CMK (cell line): ENCODE measurements around the gene NCOR1.
"Not testable (repeated sequence)": the region's sequence is repeated elsewhere in the genome, so short reads cannot be mapped to it uniquely, and the experiment has no call there.

Source experiments
- DNase-seq: peaks from one replicate; pipeline ENCODE4 v3.0.0-alpha.2; 2010; ENCODE audit warnings: low read depth

Gene NCOR1

DNA sequence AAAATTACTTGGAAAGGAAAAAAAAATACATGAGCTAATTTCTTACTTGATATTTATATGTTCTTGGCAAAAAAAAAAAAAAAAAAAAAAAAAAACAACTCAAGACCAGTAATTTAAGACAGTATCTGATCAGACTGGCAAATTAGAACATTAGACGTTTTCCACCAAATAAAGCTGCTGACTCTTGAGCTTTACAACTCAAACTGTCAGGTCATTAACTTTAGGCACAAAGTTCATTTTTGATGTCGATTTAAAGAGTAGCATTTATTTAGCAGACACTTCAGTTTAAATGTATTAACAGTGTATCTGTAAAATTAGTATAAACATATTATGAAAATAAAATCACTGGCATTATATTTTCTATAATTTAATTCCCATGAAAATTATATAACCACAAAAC, 66.7 kb downstream of the NCOR1 start:
- DNase-seq = no peak

DNA sequence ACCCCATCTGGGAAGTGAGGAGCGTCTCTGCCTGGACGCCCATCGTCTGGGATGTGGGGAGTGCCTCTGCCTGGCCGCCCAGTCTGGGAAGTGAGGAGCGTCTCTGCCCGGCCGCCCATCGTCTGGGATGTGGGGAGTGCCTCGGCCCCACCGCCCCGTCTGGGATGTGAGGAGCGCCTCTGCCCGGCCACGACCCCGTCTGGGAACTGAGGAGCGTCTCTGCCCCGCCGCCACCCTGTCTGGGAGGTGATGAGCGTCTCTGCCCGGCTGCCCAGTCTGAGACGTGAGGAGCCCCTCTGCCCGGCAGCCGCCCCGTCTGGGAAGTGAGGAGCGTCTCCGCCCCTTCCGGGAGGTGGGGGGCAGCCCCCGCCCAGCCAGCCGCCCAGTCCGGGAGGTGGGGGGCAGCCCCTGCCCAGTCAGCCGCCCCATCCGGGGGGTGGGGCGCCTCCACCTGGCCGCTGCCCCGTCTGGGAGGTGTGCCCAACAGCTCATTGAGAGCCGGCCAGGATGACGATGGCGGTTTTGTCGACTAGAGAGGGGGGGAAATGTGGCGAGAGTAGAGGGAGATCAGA, 69.9 kb downstream of the NCOR1 start:
- DNase-seq = not testable (repeated sequence)

DNA sequence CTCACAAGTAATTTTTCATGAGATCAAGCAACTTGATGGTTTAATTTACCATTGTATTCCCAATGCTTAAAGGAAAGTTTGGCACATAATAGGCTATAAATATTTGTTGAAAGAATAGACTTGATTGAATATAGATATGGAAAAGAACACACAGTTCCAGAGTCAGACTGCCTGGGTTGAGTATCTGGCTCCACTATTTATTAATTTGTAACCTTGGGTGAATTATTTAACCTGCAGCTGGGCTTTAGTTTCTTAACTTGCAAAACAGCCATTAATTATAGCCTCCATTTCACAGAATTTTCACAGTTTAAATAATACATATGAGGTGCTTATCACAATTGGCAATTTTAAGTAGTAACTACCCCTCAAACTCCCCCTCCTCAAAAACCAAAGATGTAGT, 73.6 kb downstream of the NCOR1 start:
- no peak for DNase-seq

DNA sequence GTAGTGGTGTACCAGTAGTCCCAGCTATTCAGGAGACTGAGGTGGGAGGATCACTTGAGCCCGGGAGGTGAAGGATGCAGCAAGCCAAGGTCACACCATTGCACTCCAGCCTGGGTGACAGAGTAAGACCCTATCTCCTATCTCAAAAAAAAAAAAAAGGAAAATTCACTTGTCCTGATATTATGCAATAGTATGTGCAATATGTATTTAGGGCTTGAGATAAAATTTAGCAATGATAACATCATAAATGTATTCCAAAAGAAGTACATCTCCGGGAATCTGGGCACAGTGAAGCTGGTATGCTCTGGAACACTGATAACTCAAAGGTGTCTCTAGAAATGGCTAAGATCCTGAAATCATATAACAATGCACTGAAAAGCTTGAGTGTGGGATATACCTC, 74.5 kb downstream of the NCOR1 start:
- DNase-seq = no peak

DNA sequence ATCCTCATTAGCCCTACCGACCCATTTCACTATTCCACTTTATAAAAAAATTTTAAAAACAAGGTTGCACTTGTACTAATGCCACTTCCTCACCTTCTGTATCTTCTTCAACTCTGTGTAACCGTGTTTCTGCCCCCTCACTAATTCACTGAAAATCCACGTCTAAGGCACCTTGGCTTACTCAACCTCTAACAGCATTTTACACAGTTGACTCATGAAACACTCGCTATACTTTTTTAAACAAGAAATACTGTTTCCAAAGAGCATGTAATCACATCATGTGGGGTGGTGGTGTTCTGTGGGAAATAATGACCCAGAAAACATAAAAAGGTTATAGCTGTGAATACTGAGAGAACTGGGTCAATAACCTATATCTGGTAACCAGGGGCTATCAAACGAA, 79.9 kb downstream of the NCOR1 start:
- no peak for DNase-seq

DNA sequence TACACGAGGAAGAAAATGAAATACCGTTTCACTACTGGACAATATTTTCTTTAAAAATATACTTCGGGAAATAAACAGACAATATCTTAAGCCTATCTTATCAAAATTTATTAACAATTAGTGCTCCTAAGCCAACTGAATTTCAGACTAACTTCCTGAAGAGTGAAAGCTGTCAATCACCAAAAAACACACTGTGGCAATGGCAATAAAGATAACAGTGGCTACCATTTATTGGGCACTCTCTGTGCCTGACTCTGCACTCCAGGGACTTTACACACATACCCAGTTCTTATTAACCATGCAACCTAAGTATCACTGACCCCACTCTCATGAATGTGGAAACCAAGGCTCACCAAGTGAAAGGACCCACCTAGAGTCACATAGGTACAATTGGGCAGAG, 83.7 kb downstream of the NCOR1 start:
- no peak for DNase-seq

DNA sequence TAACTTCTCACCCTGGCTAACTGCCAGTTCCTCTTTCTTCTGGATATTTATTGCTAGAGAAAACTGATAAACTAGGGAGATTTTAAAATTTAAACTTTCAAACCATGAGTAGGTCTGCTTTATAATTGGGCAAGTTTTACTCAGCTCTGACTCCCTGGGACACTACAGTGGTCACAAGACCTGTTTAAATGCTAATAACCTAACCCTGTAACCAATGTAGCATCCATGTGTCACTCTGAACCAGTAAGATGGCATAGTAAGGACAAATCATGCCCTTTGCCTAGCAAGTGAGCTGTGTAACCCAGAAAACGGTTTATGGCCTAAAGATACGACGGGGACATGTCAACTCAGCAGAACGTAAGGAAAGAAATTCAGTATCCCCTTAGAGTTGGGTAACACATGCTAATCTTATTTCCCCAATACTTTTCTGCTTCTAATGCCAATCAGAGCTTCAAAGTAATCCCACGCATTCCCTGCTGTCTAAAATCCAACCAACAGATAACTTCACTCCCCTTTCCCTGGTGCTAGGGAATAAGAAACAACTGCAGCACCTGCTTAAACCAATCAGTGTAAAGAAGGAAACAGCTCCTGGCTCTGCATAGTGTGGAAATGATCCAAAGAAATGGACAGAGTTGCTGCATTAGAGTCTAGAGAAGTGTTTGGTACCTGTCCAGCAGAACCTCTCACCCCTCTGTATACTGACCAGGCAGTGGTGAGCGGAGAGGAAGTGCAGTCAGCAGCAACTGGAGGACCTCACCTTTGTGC, 85.7 kb downstream of the NCOR1 start:
- DNase-seq = no peak

DNA sequence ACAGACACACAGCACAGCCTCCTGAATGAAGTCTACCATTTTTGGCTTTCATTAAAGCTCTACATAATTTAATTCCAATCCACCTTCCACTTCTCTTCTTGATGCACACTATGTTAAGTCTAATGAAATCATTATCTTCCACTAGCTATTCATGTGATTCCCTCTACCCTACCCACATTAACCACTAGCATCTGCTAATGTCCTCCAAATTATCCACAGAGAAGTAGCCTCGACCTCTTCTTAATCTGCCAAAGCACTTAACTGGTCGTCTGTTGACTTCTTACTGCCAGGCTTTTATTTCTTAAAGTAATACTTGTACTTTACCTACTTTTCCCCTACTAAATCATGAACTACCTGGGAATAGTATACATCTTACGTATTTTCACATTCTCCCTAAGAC, 91.8 kb downstream of the NCOR1 start:
- no peak for DNase-seq

DNA sequence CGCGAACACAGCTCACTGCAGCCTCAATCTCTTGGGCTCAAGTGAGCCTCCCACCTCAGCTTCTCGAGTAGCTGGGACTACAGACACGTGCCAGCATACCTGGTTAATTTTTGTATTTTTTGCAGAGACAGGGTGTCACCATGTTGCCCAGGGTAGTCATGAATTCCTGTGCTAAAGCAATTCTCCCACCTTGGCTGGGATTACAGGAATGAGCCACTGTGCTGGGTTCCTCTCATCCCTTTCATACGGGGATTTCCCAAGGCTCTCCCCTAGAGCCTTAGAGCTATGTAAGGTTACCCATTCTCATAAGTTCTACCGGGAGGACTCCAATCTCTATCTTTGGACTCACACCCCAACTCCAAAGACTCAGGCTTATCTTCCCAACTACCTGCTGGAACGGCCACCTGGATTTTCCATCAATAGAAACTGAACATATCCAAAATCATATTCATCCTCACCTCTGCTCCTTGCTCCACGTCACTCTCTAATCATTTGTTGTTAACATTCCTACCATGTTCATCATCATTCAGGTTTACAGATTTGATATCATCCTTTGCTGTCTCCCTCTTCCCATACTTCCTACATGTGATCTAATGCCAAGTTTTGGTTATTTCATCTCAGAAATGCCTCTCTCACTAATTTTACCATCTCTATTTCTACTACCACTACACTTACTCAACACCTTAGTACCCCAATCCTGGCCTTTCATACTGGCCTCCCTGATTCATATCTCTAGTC, 92.5 kb downstream of the NCOR1 start:
- DNase-seq = no peak

DNA sequence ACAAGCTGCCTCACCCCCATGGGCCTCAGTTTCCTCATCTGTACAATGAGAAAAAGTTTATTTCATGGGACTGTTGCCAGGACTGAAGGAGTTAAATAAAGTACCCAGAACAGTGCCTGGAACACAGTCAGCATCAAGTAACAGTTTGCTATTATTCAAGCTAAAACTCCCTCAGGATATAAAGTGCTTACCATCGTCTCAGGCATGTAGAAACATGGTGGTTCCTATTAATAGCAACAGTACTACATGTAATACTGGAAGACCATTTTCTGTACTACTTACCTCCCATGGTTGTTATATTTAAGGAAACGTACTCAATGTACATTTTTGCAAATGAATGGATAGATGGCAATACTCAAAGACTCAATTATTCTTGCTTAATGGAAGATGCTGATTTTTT, 93.4 kb downstream of the NCOR1 start:
- no peak for DNase-seq

DNA sequence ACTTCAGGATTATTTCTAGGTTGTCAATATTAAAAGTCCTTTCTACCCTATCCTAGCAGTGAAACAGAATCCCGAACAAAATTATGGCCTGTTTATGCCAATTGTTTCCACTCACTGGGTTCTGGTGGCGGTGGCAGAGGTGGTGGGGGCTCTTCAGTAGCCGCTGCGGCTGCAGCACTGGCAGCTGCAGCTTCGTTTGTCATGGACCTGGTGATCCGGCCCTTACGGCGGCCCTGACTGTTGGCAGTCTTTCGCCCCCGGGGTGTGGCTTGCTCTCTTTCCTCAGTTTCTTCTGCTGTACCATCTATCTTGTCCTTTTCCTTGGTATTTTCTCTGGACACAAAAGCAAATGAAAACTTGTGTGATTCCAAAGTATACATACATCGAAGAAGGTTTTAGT, 94.4 kb downstream of the NCOR1 start:
- DNase-seq = no peak

DNA sequence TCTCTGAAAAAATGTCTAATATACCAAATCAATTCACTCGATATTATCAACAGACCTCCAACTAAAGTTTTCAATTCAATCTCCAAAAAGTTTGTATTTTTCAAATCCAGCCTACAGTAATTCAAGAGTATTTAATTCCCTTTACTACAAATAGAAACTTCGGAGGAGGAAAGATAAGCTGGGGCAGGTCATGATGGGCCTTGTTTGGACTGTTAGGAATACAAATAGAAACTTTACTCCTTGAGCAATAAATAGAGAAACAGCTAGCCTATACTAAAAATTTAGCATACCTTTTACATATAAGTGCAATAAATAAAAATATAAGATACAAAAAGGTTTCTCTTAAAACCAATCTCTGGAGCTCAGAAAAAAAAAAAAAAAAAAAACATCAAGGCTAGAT, 98.2 kb downstream of the NCOR1 start:
- no peak for DNase-seq

DNA sequence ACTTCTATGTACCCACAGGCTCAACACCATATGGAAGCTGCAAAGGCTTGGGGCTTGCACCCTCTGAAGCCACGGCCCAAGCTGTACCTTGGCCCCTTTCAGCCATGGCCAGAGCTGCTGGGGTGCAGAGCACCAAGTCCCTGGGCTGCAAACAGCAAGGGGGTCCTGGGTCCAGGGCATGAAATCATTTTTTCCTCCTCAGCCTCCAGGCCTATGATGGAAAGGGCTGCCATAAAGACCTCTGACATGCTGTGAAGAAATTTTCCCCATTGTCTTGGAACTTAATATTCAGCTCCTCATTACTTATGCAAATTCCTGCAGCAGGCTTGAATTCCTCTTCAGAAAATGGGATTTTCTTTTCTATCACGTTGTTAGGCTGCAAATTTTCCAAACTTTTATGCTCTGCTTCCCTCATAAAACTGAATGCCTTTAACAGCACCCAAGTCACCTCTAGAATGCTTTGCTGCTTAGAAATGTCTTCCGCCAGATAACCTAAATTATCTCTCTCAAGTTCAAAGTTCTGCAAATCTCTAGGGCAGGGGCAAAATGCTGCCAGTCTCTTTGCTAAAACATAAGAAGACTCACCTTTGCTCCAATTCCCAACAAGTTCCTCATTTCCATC, 100.1 kb downstream of the NCOR1 start:
- not testable (repeated sequence) for DNase-seq

DNA sequence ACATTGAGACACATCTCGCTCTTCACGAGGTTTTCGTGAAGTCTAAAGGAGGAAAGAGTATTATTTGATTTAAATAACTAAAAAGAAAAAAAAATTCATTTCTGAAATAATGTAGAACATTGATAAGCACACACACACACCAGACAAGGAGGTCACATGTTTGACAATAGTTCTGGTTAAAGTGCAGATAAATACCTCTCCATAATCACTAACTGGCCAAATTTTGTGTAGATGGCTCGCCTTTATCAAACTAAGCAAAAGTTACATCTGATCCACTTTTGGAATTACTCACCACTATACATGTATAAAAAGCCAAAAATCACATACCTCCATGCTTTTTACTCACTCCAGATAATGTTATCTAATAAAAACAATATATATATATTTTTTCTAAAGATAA, 106.5 kb downstream of the NCOR1 start:
- no peak for DNase-seq

DNA sequence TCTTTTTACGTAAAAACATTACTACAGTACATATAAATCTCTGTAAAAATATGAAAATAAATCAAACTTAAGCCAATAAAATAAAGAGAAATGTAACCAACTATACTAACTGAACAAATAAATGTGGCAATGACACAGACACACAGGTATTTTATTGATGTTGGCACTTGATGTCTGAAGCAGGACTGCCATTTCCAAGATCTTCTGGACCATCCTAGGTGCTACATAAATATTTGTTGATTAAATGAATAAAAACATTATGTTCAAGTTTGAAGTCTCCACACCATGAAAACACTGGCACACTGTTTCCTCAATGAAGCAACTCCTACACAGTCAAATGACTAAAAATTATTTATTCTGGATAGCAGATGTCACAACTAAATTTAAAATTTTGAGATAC, 106.9 kb downstream of the NCOR1 start:
- no peak for DNase-seq

DNA sequence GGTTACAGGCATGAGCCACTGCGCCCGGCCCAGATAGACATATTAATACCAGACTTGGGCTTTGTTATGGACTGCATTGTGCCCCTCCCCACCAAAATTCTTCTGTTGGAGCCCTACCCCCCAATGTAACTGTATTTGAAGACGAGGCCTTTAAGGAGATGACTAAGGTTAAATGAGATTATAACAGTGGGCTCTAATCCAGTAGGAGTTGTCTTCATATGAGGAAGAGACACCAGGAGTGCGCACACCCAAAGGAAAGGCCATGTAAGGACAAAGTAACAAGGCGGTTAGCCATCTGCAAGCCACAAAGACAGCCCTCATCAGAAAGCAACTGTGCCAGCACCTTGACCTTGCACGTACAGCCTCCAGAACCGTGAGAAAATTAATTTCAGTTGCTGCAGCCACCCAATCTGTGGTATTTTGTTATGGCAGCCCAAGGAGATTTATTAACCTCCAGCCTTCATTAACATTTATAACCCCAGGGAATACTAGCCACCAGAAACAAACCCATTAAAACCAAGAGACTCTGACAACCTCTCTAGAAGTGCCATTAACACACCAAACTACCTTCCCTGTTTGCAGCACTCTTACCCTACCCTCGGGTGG, 108.1 kb downstream of the NCOR1 start:
- no peak for DNase-seq

DNA sequence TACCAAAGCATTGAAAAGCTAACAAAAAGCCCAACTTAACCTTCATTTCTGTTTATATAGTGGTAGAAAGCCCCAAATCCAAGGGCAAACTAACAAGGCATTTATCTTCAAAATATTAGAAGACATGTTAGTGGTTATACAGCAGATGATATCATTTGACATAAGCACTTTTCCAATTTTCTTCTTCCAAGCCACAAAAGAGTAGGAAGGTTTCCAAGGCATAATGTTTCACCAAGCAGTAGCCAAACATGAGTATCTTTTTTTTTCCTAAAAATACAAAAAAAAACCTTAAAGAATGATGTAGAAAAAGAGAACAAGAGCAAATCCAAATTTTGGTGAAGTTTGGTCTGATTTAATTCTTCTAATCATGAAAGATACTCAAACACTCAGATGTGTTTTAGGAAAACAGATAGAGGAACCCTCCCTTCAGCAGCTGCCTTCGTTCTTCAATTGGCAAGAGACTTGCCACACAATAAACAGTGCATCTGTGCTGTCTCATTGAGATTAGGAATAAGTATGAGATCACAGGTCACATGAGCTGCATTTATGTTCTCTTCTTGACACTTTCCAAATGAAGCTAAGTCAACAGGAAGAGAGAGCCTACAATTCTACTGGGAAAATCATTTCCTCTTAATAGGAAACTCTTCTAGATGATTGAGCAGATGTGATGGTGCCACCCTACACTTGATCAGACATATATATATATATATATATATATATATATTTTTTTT, 109.0 kb downstream of the NCOR1 start:
- DNase-seq = no peak

DNA sequence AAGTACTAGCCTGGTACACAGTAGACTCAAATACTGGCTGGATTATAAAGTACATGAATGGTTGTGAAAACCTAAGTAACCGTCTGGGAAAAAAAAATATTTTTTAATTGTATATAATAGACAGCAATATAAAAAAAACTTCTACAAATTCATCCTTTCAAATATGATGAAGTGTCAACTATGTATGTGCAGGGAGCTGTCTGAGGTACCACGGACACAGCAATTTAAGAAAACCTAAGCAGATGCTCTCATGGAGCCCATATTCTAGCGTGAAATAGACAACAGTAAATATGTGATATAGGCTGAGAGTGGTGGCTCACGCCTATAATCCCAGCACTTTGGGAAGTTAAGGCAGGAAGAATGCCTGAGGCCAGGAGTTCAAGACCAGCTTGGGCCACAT, 111.1 kb downstream of the NCOR1 start:
- DNase-seq = no peak

DNA sequence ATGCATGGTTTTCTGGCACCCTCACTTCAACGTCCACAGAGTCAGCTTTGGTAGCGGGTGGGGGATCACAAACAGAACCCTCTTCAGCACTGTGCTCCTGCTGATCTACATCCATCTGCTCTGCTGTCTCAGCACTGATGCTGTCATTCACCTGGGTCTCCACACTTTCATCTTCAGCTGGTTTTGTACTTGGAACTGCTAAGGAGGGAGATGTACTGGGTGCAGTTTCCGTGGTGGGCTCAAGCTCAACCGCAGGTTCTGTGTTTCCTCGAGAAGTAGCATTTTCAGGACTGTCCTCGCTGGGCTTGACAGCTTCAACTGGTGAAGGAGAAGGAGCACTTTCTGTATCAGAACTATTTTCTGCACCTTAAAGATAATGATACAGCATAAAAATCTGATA, 113.9 kb downstream of the NCOR1 start:
- no peak for DNase-seq

DNA sequence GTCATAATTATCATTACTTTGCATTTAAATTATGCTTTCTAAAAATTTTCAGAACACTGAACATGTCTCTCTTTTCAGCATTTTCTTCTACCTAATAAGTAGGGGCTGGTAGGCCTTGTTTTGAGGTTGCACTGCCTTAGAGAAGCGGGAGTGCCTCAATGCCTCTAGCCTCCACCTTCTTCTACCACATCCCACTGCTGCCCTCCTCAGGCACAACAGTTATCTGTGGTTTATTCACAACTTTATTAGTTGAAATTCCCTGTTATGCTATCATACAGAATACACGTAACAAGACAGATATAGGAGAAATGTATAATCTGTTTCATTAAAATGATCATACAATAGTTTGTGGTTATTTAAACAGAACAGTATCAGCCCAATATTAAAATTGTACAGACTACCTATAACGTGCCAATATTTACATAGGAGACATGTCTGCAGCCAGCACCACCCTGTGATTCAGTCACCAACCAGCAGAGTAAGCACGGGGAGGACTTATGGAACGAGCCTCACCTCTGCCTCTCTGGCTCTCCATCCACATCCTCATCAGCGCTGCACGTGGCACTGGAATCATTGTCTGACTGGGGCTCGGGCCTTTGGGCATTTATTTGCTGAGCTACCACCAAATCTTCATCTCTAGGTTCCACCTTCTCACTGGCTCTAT, 114.5 kb downstream of the NCOR1 start:
- DNase-seq = no peak

DNA sequence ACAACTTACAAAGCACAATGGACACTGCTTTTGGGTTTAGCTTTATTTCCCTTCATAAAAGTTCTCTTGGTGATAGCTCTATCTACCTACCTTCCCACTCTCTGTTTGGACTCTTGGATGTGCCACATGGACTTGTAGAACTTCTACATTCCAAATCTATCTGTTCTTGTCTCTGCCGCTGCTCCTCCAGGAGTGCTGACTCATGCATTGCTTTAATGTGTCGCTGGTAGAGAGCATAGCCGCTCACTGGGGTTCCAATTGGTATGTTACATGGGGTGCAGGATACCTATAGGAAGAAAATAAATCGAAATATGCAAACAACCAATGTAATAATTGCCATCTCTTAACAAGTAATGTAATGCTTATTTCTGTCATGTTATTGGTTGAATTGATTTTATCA, 123.6 kb downstream of the NCOR1 start:
- DNase-seq = no peak
